ENCODE measurements around the gene WASF2. TPM values are rescaled to one million over a fixed set of nuclear protein-coding genes. Genes with fewer than 3 reads are reported as not detected.

The WASF2 gene
- total and polyA plus RNA-seq, 2 of the 8 experiments (the other 6 are each of a cell fraction or from before 2014, with no cell fraction given) = 32.1 to 86.6 TPM

DNA sequence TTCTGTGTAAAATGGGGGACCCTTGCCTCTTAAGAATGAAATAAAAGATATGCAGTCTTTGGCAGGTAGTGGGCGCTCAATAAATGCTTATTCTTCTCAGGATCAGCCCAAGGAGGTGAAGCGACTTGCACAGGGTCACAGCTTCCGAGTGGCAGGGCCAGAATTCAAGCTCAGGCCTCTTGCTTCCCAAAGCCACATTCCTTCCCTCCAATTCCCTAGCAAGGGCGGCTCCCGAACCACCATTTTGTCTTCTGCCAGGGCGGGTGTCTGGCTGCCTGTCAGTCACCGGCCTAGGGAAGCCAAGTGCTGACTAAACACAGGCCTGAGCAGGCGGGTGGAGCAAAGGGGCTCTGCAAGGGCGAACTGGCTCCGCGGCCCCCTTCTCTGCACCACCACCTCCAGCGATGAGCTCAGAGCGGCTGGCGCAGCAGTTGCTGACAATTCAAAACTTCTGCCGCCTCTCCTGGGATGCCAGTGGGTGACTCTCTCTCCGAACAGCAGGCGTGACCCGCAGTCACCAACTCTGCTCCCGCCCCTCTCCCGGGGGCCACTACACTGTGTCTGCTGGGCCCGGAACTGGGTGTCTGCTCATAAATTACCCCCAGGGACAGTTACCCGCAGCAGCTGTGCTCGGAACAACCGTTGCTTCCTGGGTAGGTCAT lies 86.8 kb downstream of the WASF2 start (continued):
- TF ChIP-seq, protein P1, sequence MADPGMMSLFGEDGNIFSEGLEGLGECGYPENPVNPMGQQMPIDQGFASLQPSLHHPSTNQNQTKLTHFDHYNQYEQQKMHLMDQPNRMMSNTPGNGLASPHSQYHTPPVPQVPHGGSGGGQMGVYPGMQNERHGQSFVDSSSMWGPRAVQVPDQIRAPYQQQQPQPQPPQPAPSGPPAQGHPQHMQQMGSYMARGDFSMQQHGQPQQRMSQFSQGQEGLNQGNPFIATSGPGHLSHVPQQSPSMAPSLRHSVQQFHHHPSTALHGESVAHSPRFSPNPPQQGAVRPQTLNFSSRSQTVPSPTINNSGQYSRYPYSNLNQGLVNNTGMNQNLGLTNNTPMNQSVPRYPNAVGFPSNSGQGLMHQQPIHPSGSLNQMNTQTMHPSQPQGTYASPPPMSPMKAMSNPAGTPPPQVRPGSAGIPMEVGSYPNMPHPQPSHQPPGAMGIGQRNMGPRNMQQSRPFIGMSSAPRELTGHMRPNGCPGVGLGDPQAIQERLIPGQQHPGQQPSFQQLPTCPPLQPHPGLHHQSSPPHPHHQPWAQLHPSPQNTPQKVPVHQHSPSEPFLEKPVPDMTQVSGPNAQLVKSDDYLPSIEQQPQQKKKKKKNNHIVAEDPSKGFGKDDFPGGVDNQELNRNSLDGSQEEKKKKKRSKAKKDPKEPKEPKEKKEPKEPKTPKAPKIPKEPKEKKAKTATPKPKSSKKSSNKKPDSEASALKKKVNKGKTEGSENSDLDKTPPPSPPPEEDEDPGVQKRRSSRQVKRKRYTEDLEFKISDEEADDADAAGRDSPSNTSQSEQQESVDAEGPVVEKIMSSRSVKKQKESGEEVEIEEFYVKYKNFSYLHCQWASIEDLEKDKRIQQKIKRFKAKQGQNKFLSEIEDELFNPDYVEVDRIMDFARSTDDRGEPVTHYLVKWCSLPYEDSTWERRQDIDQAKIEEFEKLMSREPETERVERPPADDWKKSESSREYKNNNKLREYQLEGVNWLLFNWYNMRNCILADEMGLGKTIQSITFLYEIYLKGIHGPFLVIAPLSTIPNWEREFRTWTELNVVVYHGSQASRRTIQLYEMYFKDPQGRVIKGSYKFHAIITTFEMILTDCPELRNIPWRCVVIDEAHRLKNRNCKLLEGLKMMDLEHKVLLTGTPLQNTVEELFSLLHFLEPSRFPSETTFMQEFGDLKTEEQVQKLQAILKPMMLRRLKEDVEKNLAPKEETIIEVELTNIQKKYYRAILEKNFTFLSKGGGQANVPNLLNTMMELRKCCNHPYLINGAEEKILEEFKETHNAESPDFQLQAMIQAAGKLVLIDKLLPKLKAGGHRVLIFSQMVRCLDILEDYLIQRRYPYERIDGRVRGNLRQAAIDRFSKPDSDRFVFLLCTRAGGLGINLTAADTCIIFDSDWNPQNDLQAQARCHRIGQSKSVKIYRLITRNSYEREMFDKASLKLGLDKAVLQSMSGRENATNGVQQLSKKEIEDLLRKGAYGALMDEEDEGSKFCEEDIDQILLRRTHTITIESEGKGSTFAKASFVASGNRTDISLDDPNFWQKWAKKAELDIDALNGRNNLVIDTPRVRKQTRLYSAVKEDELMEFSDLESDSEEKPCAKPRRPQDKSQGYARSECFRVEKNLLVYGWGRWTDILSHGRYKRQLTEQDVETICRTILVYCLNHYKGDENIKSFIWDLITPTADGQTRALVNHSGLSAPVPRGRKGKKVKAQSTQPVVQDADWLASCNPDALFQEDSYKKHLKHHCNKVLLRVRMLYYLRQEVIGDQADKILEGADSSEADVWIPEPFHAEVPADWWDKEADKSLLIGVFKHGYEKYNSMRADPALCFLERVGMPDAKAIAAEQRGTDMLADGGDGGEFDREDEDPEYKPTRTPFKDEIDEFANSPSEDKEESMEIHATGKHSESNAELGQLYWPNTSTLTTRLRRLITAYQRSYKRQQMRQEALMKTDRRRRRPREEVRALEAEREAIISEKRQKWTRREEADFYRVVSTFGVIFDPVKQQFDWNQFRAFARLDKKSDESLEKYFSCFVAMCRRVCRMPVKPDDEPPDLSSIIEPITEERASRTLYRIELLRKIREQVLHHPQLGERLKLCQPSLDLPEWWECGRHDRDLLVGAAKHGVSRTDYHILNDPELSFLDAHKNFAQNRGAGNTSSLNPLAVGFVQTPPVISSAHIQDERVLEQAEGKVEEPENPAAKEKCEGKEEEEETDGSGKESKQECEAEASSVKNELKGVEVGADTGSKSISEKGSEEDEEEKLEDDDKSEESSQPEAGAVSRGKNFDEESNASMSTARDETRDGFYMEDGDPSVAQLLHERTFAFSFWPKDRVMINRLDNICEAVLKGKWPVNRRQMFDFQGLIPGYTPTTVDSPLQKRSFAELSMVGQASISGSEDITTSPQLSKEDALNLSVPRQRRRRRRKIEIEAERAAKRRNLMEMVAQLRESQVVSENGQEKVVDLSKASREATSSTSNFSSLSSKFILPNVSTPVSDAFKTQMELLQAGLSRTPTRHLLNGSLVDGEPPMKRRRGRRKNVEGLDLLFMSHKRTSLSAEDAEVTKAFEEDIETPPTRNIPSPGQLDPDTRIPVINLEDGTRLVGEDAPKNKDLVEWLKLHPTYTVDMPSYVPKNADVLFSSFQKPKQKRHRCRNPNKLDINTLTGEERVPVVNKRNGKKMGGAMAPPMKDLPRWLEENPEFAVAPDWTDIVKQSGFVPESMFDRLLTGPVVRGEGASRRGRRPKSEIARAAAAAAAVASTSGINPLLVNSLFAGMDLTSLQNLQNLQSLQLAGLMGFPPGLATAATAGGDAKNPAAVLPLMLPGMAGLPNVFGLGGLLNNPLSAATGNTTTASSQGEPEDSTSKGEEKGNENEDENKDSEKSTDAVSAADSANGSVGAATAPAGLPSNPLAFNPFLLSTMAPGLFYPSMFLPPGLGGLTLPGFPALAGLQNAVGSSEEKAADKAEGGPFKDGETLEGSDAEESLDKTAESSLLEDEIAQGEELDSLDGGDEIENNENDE (IDR thresholded peaks at IDR 0.05; ENCODE audit: insufficient replicate concordance, low read length) = no peak
- peak; percentile 36 to 46; a peak in 3 of 4 replicates for TF ChIP-seq RAD21 (IDR thresholded peaks at IDR 0.05 in 1 of 2, conservative IDR thresholded peaks at IDR 0.05 in 1 of 2; ENCODE audit: low read depth in 2 of 2, low read length in 2 of 2)
- TF ChIP-seq SAP30 (IDR thresholded peaks at IDR 0.05; ENCODE audit: insufficient read depth, insufficient replicate concordance, low read length) = no peak
- no peak for TF ChIP-seq SP2 (IDR thresholded peaks at IDR 0.05; ENCODE audit: low read length)
- no peak for TF ChIP-seq CREB1 (IDR thresholded peaks at IDR 0.05)
- TF ChIP-seq YY1 (IDR thresholded peaks at IDR 0.05; ENCODE audit: low read depth, low read length) = peak; percentile 87
- TF ChIP-seq, protein P2, sequence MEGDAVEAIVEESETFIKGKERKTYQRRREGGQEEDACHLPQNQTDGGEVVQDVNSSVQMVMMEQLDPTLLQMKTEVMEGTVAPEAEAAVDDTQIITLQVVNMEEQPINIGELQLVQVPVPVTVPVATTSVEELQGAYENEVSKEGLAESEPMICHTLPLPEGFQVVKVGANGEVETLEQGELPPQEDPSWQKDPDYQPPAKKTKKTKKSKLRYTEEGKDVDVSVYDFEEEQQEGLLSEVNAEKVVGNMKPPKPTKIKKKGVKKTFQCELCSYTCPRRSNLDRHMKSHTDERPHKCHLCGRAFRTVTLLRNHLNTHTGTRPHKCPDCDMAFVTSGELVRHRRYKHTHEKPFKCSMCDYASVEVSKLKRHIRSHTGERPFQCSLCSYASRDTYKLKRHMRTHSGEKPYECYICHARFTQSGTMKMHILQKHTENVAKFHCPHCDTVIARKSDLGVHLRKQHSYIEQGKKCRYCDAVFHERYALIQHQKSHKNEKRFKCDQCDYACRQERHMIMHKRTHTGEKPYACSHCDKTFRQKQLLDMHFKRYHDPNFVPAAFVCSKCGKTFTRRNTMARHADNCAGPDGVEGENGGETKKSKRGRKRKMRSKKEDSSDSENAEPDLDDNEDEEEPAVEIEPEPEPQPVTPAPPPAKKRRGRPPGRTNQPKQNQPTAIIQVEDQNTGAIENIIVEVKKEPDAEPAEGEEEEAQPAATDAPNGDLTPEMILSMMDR (IDR thresholded peaks at IDR 0.05; ENCODE audit: control extremely low read depth in 1 of 3, insufficient read depth in 1 of 3, low read depth in 1 of 3, low read length in 3 of 3) = peak in 2 of 3 experiments; percentile 26 to 53; a peak in 2 of 4 replicates
- no peak for TF ChIP-seq TBP (IDR thresholded peaks at IDR 0.05; ENCODE audit: low read depth, low read length)

Measured in H1 (cell line).